ENCODE results near the gene VWF.

The VWF gene

GRCh38 chr12:6069437-6070093 lies 54.9 kb downstream of the VWF start:
- Histone ChIP-seq H3K9ac (ENCODE audit: low read length) (no peak overlapping the region), H3K27me3 (ENCODE audit: control insufficient read depth, insufficient read depth, low read length) (no peaks in the 10 kb centered on the region), H3K9me3 (ENCODE audit: control insufficient read depth, low read length) (no peaks in the 10 kb centered on the region), H3K4me1 (ENCODE audit: control insufficient read depth, insufficient read depth, low read length) (peaks cover 15% of the 10 kb centered on the region), H3K4me3 (ENCODE audit: low read length) (no peak overlapping the region), H3K36me3 (ENCODE audit: control insufficient read depth, insufficient read depth, low read length) (no peaks in the 10 kb centered on the region)

DNA sequence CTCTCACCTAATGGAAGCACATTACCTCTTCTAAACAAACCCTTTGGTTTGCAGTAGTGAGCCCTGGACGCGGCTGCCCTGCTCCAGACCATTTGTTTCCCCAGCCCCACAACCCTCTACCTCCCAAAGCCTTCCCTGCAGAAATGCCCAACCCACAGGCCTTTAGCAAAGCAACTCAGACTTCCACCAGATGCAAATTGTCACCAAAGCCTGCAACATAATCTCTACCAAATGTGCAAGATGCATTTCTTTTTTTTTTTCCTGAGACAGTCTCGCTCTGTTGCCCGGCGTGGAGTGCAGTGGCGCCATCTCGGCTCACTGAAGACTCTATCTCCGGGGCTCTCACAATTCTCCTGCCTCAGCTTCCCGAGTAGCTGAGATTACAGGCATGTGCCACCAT lies 56.2 kb downstream of the VWF start:
- Histone ChIP-seq H3K9ac (ENCODE audit: low read length) (no peak overlapping the region), H3K36me3 (ENCODE audit: control insufficient read depth, insufficient read depth, low read length) (no peaks in the 10 kb centered on the region), H3K9me3 (ENCODE audit: control insufficient read depth, low read length) (no peaks in the 10 kb centered on the region), H3K4me3 (ENCODE audit: low read length) (no peak overlapping the region), H3K4me1 (ENCODE audit: control insufficient read depth, insufficient read depth, low read length) (peaks cover 17% of the 10 kb centered on the region), H3K27me3 (ENCODE audit: control insufficient read depth, insufficient read depth, low read length) (no peaks in the 10 kb centered on the region)

DNA sequence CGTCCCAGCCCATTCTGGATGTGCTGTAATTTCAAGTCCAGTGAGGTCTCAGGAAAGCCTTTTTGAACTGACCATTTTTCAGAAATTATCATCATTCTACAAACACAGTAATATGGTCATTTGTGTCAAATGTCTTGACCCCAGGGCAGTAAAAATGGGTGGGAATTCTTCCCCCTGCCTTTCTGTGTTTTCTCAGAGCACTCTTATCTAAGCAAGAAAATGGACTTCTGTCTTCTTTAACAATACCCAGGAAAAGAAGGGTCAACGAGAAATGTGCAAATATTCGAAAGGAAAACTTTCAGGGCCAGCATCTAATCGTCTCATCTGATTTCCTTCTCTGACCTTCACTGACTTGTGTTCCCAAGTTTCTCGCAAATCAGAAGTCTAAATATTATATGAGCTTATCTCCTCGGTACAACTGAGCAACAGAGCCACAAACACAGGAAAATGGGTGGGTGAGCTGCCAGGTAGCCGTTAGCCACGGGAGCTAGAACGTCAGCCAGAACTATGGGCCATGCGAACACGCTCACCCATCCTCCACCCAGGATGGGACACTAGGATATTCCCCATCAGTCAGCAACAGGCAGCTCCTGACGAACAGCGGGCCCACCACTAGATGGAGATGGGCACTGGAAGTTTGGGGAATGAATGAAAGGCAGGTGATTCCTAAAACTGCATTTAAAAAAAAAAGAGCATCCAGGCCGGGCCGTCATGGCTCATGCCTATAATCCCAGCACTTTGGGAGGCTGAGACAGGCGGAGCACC lies 57.1 kb downstream of the VWF start:
- Histone ChIP-seq H3K27me3 (ENCODE audit: control insufficient read depth, insufficient read depth, low read length) (no peaks in the 10 kb centered on the region), H3K4me1 (ENCODE audit: control insufficient read depth, insufficient read depth, low read length) (peaks cover 20% of the 10 kb centered on the region), H3K9ac (ENCODE audit: low read length) (no peak overlapping the region)

DNA sequence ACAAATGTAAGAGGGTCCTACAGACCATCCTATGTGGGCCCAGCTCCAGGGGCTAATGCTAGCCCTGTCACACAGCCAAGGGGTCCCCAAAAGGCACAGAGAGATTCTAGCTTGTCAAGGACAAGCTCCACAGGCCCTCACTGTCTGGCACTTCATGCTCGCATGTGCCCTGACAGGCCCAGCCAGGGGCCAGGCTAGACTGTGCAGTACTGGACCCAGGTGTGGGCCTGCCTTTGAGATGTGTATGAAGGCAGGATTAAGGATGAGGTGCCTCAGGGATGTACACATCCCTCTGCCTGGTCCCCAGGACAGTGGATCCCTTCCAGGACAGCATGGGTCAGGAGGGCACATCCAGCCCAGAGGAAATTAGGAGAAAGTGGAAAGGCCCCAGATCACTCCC lies 57.8 kb downstream of the VWF start:
- Histone ChIP-seq H3K9ac (ENCODE audit: low read length) (no peak overlapping the region), H3K4me3 (ENCODE audit: low read length) (no peak overlapping the region), H3K27me3 (ENCODE audit: control insufficient read depth, insufficient read depth, low read length) (no peaks in the 10 kb centered on the region), H3K9me3 (ENCODE audit: control insufficient read depth, low read length) (no peaks in the 10 kb centered on the region), H3K4me1 (ENCODE audit: control insufficient read depth, insufficient read depth, low read length) (peaks cover 20% of the 10 kb centered on the region), H3K36me3 (ENCODE audit: control insufficient read depth, insufficient read depth, low read length) (no peaks in the 10 kb centered on the region)

More for the DNA sequence above, 57.1 kb downstream of the VWF start:
- Histone ChIP-seq H3K4me3 (ENCODE audit: low read length) (no peak overlapping the region), H3K36me3 (ENCODE audit: control insufficient read depth, insufficient read depth, low read length) (no peaks in the 10 kb centered on the region), H3K9me3 (ENCODE audit: control insufficient read depth, low read length) (no peaks in the 10 kb centered on the region)

DNA sequence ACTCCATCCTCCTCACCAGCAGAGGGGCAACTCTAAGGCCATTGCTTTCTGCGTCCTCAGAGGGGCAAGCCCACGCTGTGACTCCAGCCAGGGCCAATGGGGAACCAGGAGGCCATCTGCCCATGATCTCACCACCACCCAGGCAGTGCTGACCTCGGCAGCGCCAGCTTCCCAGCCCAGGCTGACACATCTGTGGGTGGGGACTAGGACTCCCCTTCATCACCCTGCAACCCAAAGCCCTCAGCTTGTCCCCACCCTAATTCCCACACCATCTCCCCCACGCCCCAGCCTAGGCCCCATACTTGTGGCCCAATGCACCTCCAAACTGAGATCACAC lies 58.6 kb downstream of the VWF start:
- Histone ChIP-seq H3K9ac (ENCODE audit: low read length) (no peak overlapping the region), H3K27me3 (ENCODE audit: control insufficient read depth, insufficient read depth, low read length) (no peaks in the 10 kb centered on the region), H3K36me3 (ENCODE audit: control insufficient read depth, insufficient read depth, low read length) (no peaks in the 10 kb centered on the region), H3K9me3 (ENCODE audit: control insufficient read depth, low read length) (no peaks in the 10 kb centered on the region), H3K4me1 (ENCODE audit: control insufficient read depth, insufficient read depth, low read length) (peaks cover 17% of the 10 kb centered on the region), H3K4me3 (ENCODE audit: low read length) (no peak overlapping the region)

GRCh38 chr12:6065131-6065862 lies 59.2 kb downstream of the VWF start:
- H3K4me1 ChIP-seq (ENCODE audit: control insufficient read depth, insufficient read depth, low read length): peaks cover 16% of the 10 kb centered on the region
- no peaks in the 10 kb centered on the region for H3K27me3 ChIP-seq (ENCODE audit: control insufficient read depth, insufficient read depth, low read length)
- no peaks in the 10 kb centered on the region for H3K9me3 ChIP-seq (ENCODE audit: control insufficient read depth, low read length)
- H3K9ac ChIP-seq (ENCODE audit: low read length): no peak overlapping the region
- no peak overlapping the region for H3K4me3 ChIP-seq (ENCODE audit: low read length)
- H3K36me3 ChIP-seq (ENCODE audit: control insufficient read depth, insufficient read depth, low read length): no peaks in the 10 kb centered on the region

DNA sequence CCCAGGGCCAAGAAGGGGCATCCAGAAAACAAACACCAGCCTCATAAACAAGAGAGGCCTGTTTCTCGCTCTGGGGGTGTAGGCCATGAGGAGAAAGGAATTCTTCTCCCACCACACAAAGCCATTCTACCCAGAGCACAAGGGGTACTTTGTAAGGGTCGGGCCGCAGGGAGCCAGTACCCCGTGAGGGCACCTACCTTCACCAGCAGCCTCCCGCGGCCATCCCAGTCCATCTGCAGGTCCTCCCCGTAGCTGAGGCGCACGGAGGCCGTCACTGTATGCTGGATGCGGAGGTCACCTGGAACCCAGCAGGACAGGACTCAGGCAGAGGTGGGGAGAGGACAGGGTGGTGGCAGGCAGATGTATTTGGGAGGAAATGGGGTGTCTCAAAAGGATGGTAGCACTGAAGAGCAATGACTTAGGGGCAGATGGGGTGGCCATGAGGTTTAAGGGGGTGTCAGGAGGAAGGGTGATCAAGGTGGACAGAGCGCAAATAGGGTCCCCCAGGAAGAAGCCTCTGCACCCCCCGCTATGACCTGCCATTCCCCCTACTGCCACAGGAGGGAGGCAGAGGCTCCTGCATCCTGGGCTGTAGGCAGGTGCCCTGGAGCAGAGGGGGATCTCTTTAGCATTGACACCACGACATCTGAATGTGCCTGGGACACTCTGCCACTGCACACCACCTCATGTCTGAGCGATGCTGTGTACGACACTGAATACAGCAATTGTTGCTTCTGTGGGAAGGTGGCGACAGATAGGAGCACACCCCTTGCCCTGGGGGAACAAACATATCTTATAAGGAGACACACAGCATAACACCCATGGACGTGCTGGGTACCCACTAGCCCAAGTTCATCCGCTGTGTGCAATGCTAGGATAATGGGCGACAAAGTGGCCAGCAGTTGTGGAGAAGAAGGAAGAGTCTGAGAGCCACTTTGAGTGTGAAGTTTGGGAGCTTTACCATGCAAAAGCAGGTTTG lies 61.4 kb downstream of the VWF start:
- Histone ChIP-seq H3K36me3 (ENCODE audit: control insufficient read depth, insufficient read depth, low read length) (no peaks in the 10 kb centered on the region), H3K9ac (ENCODE audit: low read length) (no peak overlapping the region), H3K4me1 (ENCODE audit: control insufficient read depth, insufficient read depth, low read length) (peaks cover 8% of the 10 kb centered on the region), H3K9me3 (ENCODE audit: control insufficient read depth, low read length) (no peaks in the 10 kb centered on the region), H3K4me3 (ENCODE audit: low read length) (no peak overlapping the region), H3K27me3 (ENCODE audit: control insufficient read depth, insufficient read depth, low read length) (no peaks in the 10 kb centered on the region)

GRCh38 chr12:6062395-6062756 lies 62.1 kb downstream of the VWF start:
- H3K36me3 ChIP-seq (ENCODE audit: control insufficient read depth, insufficient read depth, low read length): no peaks in the 10 kb centered on the region
- no peak overlapping the region for H3K9ac ChIP-seq (ENCODE audit: low read length)
- no peaks in the 10 kb centered on the region for H3K9me3 ChIP-seq (ENCODE audit: control insufficient read depth, low read length)
- no peak overlapping the region for H3K4me3 ChIP-seq (ENCODE audit: low read length)
- peaks cover 6% of the 10 kb centered on the region for H3K4me1 ChIP-seq (ENCODE audit: control insufficient read depth, insufficient read depth, low read length)
- no peaks in the 10 kb centered on the region for H3K27me3 ChIP-seq (ENCODE audit: control insufficient read depth, insufficient read depth, low read length)

GRCh38 chr12:6061660-6062059 lies 62.8 kb downstream of the VWF start:
- Histone ChIP-seq H3K4me1 (ENCODE audit: control insufficient read depth, insufficient read depth, low read length) (peaks cover 9% of the 10 kb centered on the region), H3K36me3 (ENCODE audit: control insufficient read depth, insufficient read depth, low read length) (no peaks in the 10 kb centered on the region), H3K9me3 (ENCODE audit: control insufficient read depth, low read length) (no peaks in the 10 kb centered on the region), H3K27me3 (ENCODE audit: control insufficient read depth, insufficient read depth, low read length) (peaks cover under 1% of the 10 kb centered on the region), H3K4me3 (ENCODE audit: low read length) (no peak overlapping the region), H3K9ac (ENCODE audit: low read length) (no peak overlapping the region)

DNA sequence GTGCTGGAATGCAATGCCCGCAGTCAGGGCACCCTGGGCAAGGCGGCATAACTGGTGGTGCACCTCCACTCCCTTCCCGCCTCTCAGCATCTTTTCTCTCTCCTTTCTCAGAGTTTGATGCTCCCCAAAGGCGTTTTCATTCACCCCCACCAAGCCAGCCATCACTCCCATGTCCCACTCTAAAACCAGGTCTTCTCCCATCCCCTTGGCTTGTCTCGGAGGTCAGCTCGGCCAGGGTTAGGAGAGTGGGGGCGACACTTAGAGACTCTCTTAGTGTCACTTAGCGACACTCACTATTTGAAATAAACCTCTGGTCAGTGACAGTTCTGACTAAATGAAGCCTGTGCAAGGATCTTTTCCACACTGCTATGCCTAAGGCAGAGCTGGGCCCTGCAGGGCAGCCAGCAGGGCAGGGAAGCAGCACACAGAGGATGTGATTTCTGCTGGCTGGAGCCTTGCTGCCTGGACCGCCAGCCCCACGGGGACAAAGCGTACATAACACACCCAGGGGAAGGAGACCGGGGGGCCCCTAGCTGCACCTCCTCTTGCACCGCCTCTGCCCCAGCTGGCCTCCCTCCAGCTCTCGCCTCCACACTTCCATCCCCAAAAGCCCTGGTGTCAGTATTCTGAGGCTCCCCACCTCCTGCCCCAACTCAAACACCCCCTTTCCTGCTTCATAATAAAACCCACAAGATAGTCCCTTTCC lies 64.5 kb downstream of the VWF start:
- Histone ChIP-seq H3K27me3 (ENCODE audit: control insufficient read depth, insufficient read depth, low read length) (peaks cover 4% of the 10 kb centered on the region), H3K36me3 (ENCODE audit: control insufficient read depth, insufficient read depth, low read length) (no peaks in the 10 kb centered on the region), H3K9me3 (ENCODE audit: control insufficient read depth, low read length) (no peaks in the 10 kb centered on the region), H3K4me1 (ENCODE audit: control insufficient read depth, insufficient read depth, low read length) (peaks cover 14% of the 10 kb centered on the region), H3K4me3 (ENCODE audit: low read length) (no peak overlapping the region), H3K9ac (ENCODE audit: low read length) (no peak overlapping the region)

- H3K9me3 ChIP-seq (ENCODE audit: control insufficient read depth, low read length): no peaks in the 10 kb centered on the region
- H3K4me3 ChIP-seq (ENCODE audit: low read length): no peak overlapping the region
- H3K36me3 ChIP-seq (ENCODE audit: control insufficient read depth, insufficient read depth, low read length): no peaks in the 10 kb centered on the region
- H3K4me1 ChIP-seq (ENCODE audit: control insufficient read depth, insufficient read depth, low read length): peaks cover 14% of the 10 kb centered on the region
- H3K27me3 ChIP-seq (ENCODE audit: control insufficient read depth, insufficient read depth, low read length): peaks cover 4% of the 10 kb centered on the region
- H3K9ac ChIP-seq (ENCODE audit: low read length): no peak overlapping the region
These were observed 65.2 kb downstream of the VWF start for GRCh38 chr12:6059221-6059620.
